GM12878 (cell line): ENCODE results near the gene ZBED3.

Experiments used
- ASH2L ChIP-seq: fragments of 300-600, 200-600 bp; sonication (generic); IDR thresholded peaks from 2 replicates; pipeline ENCODE4 v1.6.1; 2017; ENCODE audit warnings: low read depth, mild to moderate bottlenecking, borderline replicate concordance
- ATF2 ChIP-seq: IDR thresholded peaks from 2 replicates; pipeline ENCODE4 v1.6.1; 2012; ENCODE audit warnings: low read length, inconsistent platforms
- CREB1 ChIP-seq: IDR thresholded peaks from 2 replicates; pipeline ENCODE4 v1.6.1; 2012; ENCODE audit warnings: low read depth, mild to moderate bottlenecking, inconsistent platforms
- CTCF ChIP-seq, 3 experiments: IDR thresholded peaks in 2 of 3; conservative IDR thresholded peaks in 1 of 3; 2 replicates each; pipeline ENCODE4 v1.5.1; 2011; ENCODE audit warnings: low read depth in 3 of 3, low read length in 3 of 3, mild to moderate bottlenecking in 3 of 3, control low read depth in 2 of 3, moderate library complexity in 2 of 3, inconsistent platforms in 1 of 3, mixed read lengths in 1 of 3; ENCODE audit not compliant: control insufficient read depth in 2 of 3, insufficient read depth in 1 of 3; ENCODE audit errors: extremely low read depth in 1 of 3
- GATAD2B ChIP-seq: fragments of 450-650 bp; conservative IDR thresholded peaks from 2 replicates; pipeline ENCODE4 v1.6.1; 2017; ENCODE audit warnings: low read depth, mild to moderate bottlenecking, moderate library complexity
- NFIC ChIP-seq: IDR thresholded peaks from 2 replicates; pipeline ENCODE4 v1.6.1; 2012; ENCODE audit warnings: low read depth, mild to moderate bottlenecking, inconsistent platforms, low read length, moderate library complexity
- REST ChIP-seq: IDR thresholded peaks from 2 replicates; pipeline ENCODE4 v1.6.1; 2012; ENCODE audit warnings: mild to moderate bottlenecking, low read depth, low read length
- TAF1 ChIP-seq: IDR thresholded peaks from 2 replicates; pipeline ENCODE4 v1.6.1; 2011; ENCODE audit warnings: mild to moderate bottlenecking, low read depth, low read length, borderline replicate concordance
- ZBTB11 ChIP-seq: fragments of 450-650 bp; formaldehyde crosslinking; IDR thresholded peaks from 2 replicates; pipeline ENCODE4 v1.5.0; 2022; ENCODE audit warnings: mild to moderate bottlenecking, missing genetic modification characterization
- ZBTB33 ChIP-seq: fragments of 450-650 bp; IDR thresholded peaks from 2 replicates; pipeline ENCODE4 v1.6.1; 2017; ENCODE audit warnings: mild to moderate bottlenecking

GRCh38 chr5:77117161-77117560 lies 30.1 kb upstream of the ZBED3 start:
- TF ChIP-seq REST (no peak), ZBTB11 (CRISPR knock-in tag) (no peak), TAF1 (no peak), CREB1 (no peak), GATAD2B (no peak), ZBTB33 (no peak), CTCF (IDR thresholded peaks at IDR 0.05 in 2 of 3, conservative IDR thresholded peaks at IDR 0.05 in 1 of 3; ENCODE audit: control insufficient read depth in 2 of 3, extremely low read depth in 1 of 3, insufficient read depth in 1 of 3, low read depth in 3 of 3, low read length in 3 of 3) (no peak), NFIC (no peak), ATF2 (no peak), ASH2L (no peak)
